OCI-LY1 (cell line): ENCODE data around the gene UBAC1.

Experiments
- H2AFZ ChIP-seq: fragments of 200-600 bp; sonication (generic), shearing (Covaris generic); 2 replicates; pipeline ENCODE4 v1.6.0; 2014; ENCODE audit warnings: antibody characterized with exemption, mild to moderate bottlenecking, low read length
- H3F3A ChIP-seq: fragments of 200-600 bp; sonication (generic), shearing (Covaris generic); 2 replicates; pipeline ENCODE4 v1.6.0; 2014; ENCODE audit warnings: mild to moderate bottlenecking, antibody characterized with exemption, low read length, moderate library complexity; ENCODE audit not compliant: insufficient read depth
- H3K27ac ChIP-seq: fragments of 200-600 bp; sonication (generic); 2 replicates; pipeline ENCODE4 v1.5.1; 2014; ENCODE audit warnings: low read length, mixed run types, mild to moderate bottlenecking, low read depth; ENCODE audit not compliant: poor library complexity, severe bottlenecking
- H3K27me3 ChIP-seq: fragments of 200-600 bp; sonication (generic); 2 replicates; pipeline ENCODE4 v1.6.0; 2014; ENCODE audit warnings: antibody characterized with exemption, mild to moderate bottlenecking, low read length, moderate library complexity; ENCODE audit not compliant: insufficient read depth
- H3K36me3 ChIP-seq: fragments of 200-600 bp; sonication (generic); 2 replicates; pipeline ENCODE4 v1.6.1; 2014; ENCODE audit warnings: mild to moderate bottlenecking, antibody characterized with exemption, low read length, moderate library complexity, mixed read lengths; ENCODE audit not compliant: insufficient read depth
- H3K4me1 ChIP-seq: fragments of 200-600 bp; sonication (generic); 2 replicates; pipeline ENCODE4 v1.5.1; 2014; ENCODE audit warnings: mild to moderate bottlenecking, low read length, moderate library complexity; ENCODE audit not compliant: insufficient read depth, severe bottlenecking
- H3K4me2 ChIP-seq: fragments of 200-600 bp; sonication (generic), shearing (Covaris generic); 2 replicates; pipeline ENCODE4 v1.6.1; 2014; ENCODE audit warnings: low read length
- H3K4me3 ChIP-seq: fragments of 200-600 bp; sonication (generic); 2 replicates; pipeline ENCODE4 v1.5.1; 2014; ENCODE audit warnings: low read length, low read depth, mild to moderate bottlenecking, mixed read lengths; ENCODE audit not compliant: poor library complexity, severe bottlenecking
- H3K79me2 ChIP-seq: fragments of 200-600 bp; shearing (Covaris generic); 2 replicates; pipeline ENCODE4 v1.6.1; 2016; ENCODE audit warnings: mixed run types, low read length, mixed read lengths; ENCODE audit not compliant: insufficient read depth
- H3K9ac ChIP-seq: fragments of 200-600 bp; sonication (generic), shearing (Covaris generic); 2 replicates; pipeline ENCODE4 v1.6.1; 2014; ENCODE audit warnings: mild to moderate bottlenecking, low read length, mixed read lengths
- H3K9me2 ChIP-seq: fragments of 200-600 bp; sonication (generic), shearing (Covaris generic); 2 replicates; pipeline ENCODE4 v1.6.1; 2014; ENCODE audit warnings: low read depth, mild to moderate bottlenecking, low read length, mixed read lengths
- H3K9me3 ChIP-seq: fragments of 200-600 bp; shearing (Covaris generic); 2 replicates; pipeline ENCODE4 v1.6.1; 2014; ENCODE audit warnings: low read length, mixed read lengths
- H4K20me1 ChIP-seq: fragments of 200-600 bp; sonication (generic), shearing (Covaris generic); 2 replicates; pipeline ENCODE4 v1.6.0; 2016; ENCODE audit warnings: mild to moderate bottlenecking, low read length; ENCODE audit not compliant: insufficient read depth
- EZH2 ChIP-seq: fragments of 200-600 bp; sonication (generic), shearing (Covaris generic); IDR thresholded peaks from 2 replicates; pipeline ENCODE4 v1.8.0; 2017; ENCODE audit warnings: borderline replicate concordance, mixed run types, mild to moderate bottlenecking, antibody characterized with exemption, low read length, moderate library complexity, mixed read lengths
- TF ChIP-seq, protein P1 (sequence below): fragments of 200-600 bp; sonication (generic), shearing (Covaris generic); IDR thresholded peaks from 2 replicates; pipeline ENCODE4 v1.5.1; 2017; ENCODE audit warnings: mild to moderate bottlenecking, antibody characterized with exemption, low read length, moderate library complexity, mixed read lengths

Gene UBAC1

DNA sequence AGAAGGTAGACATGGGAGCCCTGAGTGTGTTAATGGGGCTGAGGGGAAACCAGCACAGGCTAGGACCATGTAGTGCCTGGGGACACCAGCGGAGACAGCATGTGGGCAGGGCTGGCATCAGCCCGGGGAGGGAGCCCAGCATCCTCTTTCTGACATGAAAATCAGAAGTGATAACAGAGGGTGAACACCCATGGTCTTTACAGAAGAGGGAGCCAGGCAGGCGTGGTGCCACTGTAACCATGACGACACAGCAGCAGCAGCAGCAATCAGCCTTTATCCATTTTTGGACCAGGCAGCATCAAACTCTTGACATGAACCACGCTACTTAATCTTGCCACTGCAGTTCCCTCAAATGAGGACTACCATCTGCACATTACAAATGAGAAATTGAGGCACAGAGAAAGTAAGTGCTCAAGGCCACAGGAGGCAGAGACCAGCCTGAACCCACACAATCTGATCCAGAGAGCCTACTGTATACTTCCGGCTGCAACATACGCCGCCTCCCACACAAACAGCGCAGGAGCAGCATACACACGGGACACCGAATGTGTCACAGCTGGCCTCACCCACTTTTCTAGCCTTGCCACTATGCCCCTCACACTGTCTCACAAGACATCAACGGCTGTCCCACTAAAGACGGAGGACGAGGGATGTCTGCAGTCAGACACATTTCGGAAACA lies 77.6 kb downstream of the UBAC1 start:
- H3K9me3 ChIP-seq: no peaks in the 10 kb centered on the region
- H3K9ac ChIP-seq: no peak overlapping the region
- peaks cover 11% of the 10 kb centered on the region; the same call in 1 of the 2 replicates for H3K36me3 ChIP-seq
- no peak overlapping the region for H2AFZ ChIP-seq
- H3K79me2 ChIP-seq: no peaks in the 10 kb centered on the region
- no peaks in the 10 kb centered on the region for H3K27me3 ChIP-seq
- no peak overlapping the region for H3K4me2 ChIP-seq
- no peaks in the 10 kb centered on the region for H3F3A ChIP-seq
- 0 out of 2 replicates have a peak, but pooled peaks cover 2% of the 10 kb centered on the region for H4K20me1 ChIP-seq
- H3K9me2 ChIP-seq: no peaks in the 10 kb centered on the region
- no peak overlapping the region for H3K4me3 ChIP-seq
- no peak for TF ChIP-seq EZH2
- TF ChIP-seq, protein P1, sequence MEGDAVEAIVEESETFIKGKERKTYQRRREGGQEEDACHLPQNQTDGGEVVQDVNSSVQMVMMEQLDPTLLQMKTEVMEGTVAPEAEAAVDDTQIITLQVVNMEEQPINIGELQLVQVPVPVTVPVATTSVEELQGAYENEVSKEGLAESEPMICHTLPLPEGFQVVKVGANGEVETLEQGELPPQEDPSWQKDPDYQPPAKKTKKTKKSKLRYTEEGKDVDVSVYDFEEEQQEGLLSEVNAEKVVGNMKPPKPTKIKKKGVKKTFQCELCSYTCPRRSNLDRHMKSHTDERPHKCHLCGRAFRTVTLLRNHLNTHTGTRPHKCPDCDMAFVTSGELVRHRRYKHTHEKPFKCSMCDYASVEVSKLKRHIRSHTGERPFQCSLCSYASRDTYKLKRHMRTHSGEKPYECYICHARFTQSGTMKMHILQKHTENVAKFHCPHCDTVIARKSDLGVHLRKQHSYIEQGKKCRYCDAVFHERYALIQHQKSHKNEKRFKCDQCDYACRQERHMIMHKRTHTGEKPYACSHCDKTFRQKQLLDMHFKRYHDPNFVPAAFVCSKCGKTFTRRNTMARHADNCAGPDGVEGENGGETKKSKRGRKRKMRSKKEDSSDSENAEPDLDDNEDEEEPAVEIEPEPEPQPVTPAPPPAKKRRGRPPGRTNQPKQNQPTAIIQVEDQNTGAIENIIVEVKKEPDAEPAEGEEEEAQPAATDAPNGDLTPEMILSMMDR: no peak
- no peak overlapping the region for H3K27ac ChIP-seq
- H3K4me1 ChIP-seq: peaks cover 13% of the 10 kb centered on the region
